GOT3 (cell line): ENCODE data around the gene MBOAT7.

Experiments used
- DNase-seq: peaks from one replicate; lab custom pipeline; 2025; ENCODE audit warnings: mixed read lengths; lab: John Stamatoyannopoulos, UW

MBOAT7 gene

GRCh38 chr19:54141356-54141755, 48.0 kb downstream of the MBOAT7 start:
- DNase-seq: no peak

DNA sequence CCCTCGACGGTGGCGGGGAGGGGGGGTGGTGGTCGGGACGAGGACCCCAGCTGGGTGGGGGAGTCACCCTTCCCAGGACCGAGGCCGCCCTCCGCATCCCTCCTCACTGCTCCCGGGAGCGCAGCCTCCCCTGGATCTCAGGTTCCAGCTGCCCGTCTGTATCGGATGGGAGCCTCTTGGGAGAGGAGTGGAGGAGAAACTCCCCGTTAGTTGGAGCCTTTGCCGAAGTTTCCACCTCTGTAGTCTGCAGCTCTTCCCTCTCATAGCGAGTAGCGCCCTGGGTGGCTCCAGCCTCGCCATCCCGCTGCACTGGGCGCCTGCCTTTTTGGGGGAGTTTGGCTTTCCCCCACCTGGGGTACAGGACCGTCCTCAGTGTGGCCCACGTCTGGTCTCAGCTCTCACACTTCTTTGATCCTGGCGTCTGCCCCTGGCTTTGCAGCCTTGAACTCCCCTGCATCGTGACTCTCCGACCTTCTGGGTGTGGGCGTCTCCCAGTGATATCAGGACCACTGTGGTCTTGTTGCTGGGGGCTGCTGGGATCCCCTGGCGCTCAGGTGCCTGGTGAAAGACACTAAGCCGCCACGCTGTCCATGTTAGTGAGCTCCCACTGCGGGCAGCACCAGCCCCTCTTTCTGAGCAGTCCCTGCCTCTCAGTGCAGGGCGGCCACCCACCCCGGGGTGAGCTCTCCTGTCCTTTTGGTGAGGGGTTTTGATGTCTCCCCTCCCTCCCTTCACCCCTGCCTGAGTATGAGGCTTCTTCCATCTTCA, 50.7 kb downstream of the MBOAT7 start:
- DNase-seq: no peak

DNA sequence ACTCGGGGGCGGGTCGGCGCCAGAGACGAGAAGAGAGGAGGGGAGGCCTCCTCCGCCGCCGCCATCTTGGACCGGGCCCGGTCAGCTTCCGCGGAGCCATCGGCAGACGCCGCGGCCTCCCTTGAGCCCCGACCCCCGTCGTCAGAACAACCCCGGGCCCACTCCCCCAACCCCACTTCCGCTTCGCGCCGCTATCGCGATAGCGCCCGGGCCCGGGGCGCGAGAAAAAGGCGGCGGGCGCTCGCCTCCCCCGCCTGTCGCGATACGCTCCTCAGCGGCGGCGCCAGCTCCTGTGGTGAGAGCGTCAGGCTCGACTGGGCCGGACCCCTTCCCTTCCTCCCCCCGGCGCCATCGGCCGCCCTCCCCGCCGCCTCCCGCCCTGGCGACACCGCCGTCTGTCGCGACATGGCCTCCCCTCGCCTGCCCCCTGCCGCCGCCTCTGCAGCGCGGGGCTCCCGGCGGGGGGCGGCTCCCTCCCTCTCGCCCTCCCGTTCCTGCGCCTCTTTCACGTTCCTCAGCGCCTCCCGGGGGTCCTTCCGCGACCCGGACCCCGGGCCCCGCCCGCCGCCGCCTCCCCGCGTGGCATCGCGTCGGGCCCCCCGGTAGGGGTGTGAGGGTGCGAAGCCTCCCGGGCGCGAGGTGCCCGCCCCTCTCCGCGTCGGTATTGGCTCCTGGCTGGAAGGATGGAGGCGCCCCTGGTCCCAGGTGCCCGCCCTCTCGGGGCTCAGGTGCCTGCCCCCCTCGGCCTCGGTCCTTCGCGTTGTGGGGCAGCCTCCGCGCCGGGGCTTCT, 51.5 kb downstream of the MBOAT7 start, which contains the start of gene CNOT3:
Gene CNOT3 (plus strand): TSS at position 64 of the 790 bp plus-strand sequence. CDS start 5,217 bp downstream, outside the sequence.
- no peak for DNase-seq

GRCh38 chr19:54136864-54137698, 52.3 kb downstream of the MBOAT7 start:
- peak; percentile 99 for DNase-seq

GRCh38 chr19:54136086-54136863, 53.1 kb downstream of the MBOAT7 start:
- DNase-seq: no peak

DNA sequence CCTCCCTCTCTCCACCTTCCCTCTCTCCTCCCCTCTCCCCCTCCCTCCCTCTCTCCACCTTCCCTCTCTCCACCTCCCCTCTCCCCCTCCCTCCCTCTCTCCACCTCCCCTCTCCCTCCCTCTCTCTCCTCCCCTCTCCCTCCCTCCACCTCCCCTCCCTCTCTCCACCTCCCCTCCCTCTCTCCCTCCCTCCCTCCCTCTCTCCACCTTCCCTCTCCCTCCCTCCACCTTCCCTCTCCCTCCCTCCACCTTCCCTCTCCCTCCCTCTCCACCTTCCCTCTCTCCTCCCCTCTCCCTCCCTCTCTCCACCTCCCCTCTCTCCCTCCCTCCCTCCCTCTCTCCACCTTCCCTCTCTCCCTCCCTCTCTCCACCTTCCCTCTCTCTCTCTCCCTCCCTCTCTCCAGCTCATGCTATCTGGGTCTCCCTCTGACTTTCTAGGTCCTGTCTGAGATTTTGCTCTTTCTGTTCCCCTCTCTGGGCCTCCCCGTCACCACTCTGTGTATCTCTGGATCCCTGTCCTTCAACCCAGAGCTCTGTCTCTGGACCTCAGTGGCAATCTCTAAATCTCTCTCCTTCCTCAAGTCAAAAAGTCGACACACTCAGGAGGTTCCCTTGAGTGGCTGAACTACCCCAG, 55.3 kb downstream of the MBOAT7 start:
- DNase-seq: no peak

DNA sequence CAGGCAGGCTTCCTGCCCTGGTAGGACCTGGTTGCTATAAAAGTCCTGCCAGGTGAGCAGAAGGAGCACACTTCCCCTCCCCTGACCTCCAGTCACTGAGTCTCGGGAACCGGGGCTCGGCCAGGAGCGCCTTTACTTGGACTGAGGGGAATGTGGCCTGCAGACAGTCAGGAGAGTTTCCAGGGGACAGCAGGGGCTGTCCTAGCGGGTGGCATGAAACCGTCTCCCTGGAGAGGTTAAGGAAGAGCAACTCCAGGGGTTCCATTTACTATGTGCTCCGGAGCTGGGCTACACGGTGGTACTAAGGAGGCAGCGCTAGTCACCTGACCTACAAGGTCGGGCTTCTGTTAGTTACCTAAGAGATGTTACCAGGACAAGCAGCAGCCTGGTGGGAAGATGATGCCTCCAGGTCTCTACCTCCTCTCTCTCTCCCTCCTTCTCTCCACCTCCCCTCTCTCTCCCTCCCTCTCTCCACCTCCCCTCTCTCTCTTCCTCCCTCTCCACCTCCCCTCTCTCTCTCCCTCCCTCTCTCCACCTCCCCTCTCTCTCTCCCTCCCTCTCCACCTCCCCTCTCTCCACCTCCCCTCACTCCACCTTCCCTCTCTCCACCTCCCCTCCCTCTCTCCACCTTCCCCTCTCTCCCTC, 55.9 kb downstream of the MBOAT7 start:
- DNase-seq: no peak

DNA sequence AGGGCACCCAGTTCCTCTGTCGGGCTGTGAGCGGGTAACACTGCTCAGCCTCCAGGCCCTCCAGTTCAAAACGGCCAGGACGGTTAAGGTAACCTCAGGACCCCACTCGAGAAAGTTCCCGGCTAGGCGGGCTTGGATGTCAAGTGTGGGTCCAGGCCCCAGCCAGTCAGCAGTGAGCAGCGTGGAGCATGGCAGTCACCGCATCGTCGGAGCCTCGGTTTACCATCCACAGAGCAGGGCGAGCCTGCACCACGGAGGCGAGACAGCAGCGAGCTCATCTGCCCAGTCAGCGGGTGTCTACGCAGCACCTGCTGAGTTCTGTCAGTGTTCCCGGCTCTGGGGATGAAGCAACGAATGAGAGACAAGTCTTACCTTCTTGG, 59.8 kb downstream of the MBOAT7 start:
- DNase-seq: no peak

DNA sequence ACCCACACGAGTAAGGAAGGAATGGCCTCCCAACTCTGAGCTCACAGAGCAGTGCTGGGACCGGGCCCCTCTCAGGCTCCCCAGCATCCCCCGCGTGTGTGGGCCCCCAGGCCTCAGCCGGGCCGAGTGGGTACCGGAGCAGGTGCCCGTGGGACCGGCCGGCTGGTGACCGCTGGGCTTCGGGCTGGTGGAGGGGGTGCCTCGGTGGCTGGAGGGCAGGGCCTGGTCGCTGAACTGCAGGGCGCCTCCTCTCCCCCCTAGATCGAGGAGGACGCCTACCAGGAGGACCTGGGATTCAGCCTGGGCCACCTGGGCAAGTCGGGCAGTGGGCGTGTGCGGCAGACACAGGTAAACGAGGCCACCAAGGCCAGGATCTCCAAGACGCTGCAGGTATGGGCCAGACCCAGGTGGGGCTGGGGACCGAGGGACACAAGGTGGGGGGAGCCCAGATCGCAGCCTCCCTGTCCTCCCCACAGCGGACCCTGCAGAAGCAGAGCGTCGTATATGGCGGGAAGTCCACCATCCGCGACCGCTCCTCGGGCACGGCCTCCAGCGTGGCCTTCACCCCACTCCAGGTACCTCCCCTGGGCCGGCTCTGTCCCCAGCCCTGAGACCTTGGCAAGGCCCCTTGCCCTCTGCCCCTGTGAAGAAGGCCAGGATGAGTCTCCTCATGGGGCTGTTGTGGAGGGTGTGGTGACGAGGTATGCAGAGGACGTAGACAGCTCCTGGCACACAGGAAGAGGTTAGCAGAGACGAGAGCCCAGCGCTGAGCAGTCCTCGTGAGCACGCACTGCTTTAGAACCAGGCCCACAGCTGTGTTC, 60.4 kb downstream of the MBOAT7 start:
- no peak for DNase-seq

GRCh38 chr19:54128441-54128725, 61.0 kb downstream of the MBOAT7 start:
- DNase-seq: no peak

DNA sequence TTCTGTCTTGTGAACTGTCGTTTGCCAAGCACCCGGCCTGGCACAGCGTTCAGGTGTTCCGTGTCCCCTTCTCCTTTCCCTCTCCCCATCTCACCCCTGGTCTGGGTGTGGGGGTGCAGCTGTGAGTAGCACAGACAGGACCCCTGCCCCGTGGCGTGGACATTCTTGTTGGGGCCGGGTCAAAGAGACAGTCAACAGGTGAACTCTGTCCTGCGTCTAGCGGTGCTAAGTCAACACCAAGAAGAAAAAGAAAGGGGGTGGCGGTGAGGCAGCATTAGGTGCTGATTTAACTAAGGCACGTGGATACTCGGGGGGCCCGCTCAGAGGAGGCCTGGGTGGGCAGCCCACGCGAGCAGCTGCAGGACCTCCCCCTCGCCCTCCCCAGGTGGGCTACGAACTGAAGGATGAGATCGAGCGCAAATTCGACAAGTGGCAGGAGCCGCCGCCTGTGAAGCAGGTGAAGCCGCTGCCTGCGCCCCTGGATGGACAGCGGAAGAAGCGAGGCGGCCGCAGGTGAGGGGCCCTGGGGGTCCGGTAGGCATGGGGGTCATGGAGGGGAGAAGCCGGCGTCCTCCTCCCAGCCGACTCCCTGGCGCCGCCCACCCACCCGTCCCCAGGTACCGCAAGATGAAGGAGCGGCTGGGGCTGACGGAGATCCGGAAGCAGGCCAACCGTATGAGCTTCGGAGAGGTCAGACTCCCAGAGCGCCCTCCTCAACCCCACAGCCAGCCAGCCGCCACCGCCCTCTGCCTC, 61.5 kb downstream of the MBOAT7 start:
- no peak for DNase-seq

GRCh38 chr19:54125713-54126112, 63.7 kb downstream of the MBOAT7 start:
- DNase-seq: no peak

- DNase-seq: no peak
Measured at GRCh38 chr19:54124393-54124792, 65.0 kb downstream of the MBOAT7 start.

- no peak for DNase-seq
Measured at GRCh38 chr19:54123682-54124081, 65.7 kb downstream of the MBOAT7 start.
